ENCODE data around the gene TRIM44. TPM values are rescaled to one million over a fixed set of nuclear protein-coding genes. Genes with fewer than 3 reads are reported as not detected.

Gene TRIM44
- total RNA-seq, 1 experiment from 2014 or later: 33.4 TPM

- H3K36me3 ChIP-seq (ENCODE audit: control insufficient read depth in 1 of 2, insufficient read depth in 2 of 2, low read length in 2 of 2): no peaks in the 10 kb centered on the region
- no peaks in the 10 kb centered on the region for H3K79me2 ChIP-seq (ENCODE audit: insufficient read depth, low read length)
- intact Hi-C loops (cut with micrococcal nuclease): no loop called here
- H3K27me3 ChIP-seq (ENCODE audit: insufficient read depth, low read length): no peaks in the 10 kb centered on the region
- H3K4me2 ChIP-seq (ENCODE audit: low read length): no peak overlapping the region
- ChIA-PET POLR2A (no interaction called here), CTCF (interaction anchor here (1.0 kb wide), 1 partner anchor 74 kb away, joined by 3 read pairs; no protein-coding TSS in a partner anchor), RAD21 (ENCODE audit: low non-redundant PET in 1 of 2, low total read pairs in 2 of 2, uncharacterized antibody in 2 of 2, unreplicated experiment in 2 of 2) (no interaction called here)
- H3K9me2 ChIP-seq (ENCODE audit: insufficient read depth): no peaks in the 10 kb centered on the region
- H3K9ac ChIP-seq (ENCODE audit: low read length): no peak overlapping the region
- no peaks in the 10 kb centered on the region for H4K20me1 ChIP-seq (ENCODE audit: insufficient read depth)
- no peak overlapping the region for H2AFZ ChIP-seq (ENCODE audit: low read depth, low read length, poor library complexity, severe bottlenecking)
- H3K4me1 ChIP-seq (ENCODE audit: control insufficient read depth in 1 of 2, insufficient read depth in 2 of 2, low read length in 2 of 2): peaks cover 0 to 8% of the 10 kb centered on the region in 2 experiments; a peak in 1 of 4 replicates
- ATAC-seq (no peak), DNase-seq (ENCODE audit: low read depth, low spot score) (no peak)
- H3K4me3 ChIP-seq (replicated peaks in 1 of 2; ENCODE audit: low read depth in 1 of 2, low read length in 2 of 2): no peak overlapping the region
- TF ChIP-seq EGR1 (IDR thresholded peaks at IDR 0.05; ENCODE audit: low read depth) (no peak), ZBTB33 (IDR thresholded peaks at IDR 0.05; ENCODE audit: extremely low read depth, insufficient replicate concordance, low read length) (no peak), CBX3 (IDR thresholded peaks at IDR 0.05; ENCODE audit: low read depth) (no peak)
- no TSS peak for BruUV-seq (replicated peaks)
- no peak overlapping the region for H3K27ac ChIP-seq (ENCODE audit: low read depth, low read length)
- H3K9me3 ChIP-seq (ENCODE audit: control insufficient read depth in 1 of 2, insufficient read depth in 1 of 2, low read depth in 1 of 2, low read length in 2 of 2): no peaks in the 10 kb centered on the region
Measured at GRCh38 chr11:35747668-35748067, 85.1 kb downstream of the TRIM44 start.

GRCh38 chr11:35748644-35749043 is 86.1 kb downstream of the TRIM44 start:
- H3K79me2 ChIP-seq (ENCODE audit: insufficient read depth, low read length): no peaks in the 10 kb centered on the region
- no peak for DNase-seq (ENCODE audit: low read depth, low spot score)
- intact Hi-C loops (cut with micrococcal nuclease): no loop called here
- no peaks in the 10 kb centered on the region for H3K9me2 ChIP-seq (ENCODE audit: insufficient read depth)
- H3K4me2 ChIP-seq (ENCODE audit: low read length): no peak overlapping the region
- BruUV-seq (replicated peaks): no TSS peak
- H3K27me3 ChIP-seq (ENCODE audit: insufficient read depth, low read length): no peaks in the 10 kb centered on the region
- ChIA-PET POLR2A (interaction anchor here (0.6 kb wide), 1 partner anchor 307 kb away, joined by 4 read pairs; no protein-coding TSS in a partner anchor), RAD21 (ENCODE audit: low non-redundant PET in 1 of 2, low total read pairs in 2 of 2, uncharacterized antibody in 2 of 2, unreplicated experiment in 2 of 2) (no interaction called here), CTCF (interaction anchor here (1.0 kb wide), 1 partner anchor 73 kb away, joined by 3 read pairs; no protein-coding TSS in a partner anchor)
- no peaks in the 10 kb centered on the region for H3K36me3 ChIP-seq (ENCODE audit: control insufficient read depth in 1 of 2, insufficient read depth in 2 of 2, low read length in 2 of 2)
- TF ChIP-seq CEBPB (IDR thresholded peaks at IDR 0.05; ENCODE audit: low read depth) (no peak), SIN3A (IDR thresholded peaks at IDR 0.05; ENCODE audit: low read depth) (no peak), EZH2phosphoT487 (IDR thresholded peaks at IDR 0.05; ENCODE audit: borderline replicate concordance) (no peak), REST (IDR thresholded peaks at IDR 0.05; ENCODE audit: low read depth) (no peak), SRF (IDR thresholded peaks at IDR 0.05; ENCODE audit: low read depth) (no peak), TCF7L2 (IDR thresholded peaks at IDR 0.05; ENCODE audit: borderline replicate concordance, extremely low read depth, insufficient read depth, insufficient read length) (no peak)
- H3K9me3 ChIP-seq (ENCODE audit: control insufficient read depth in 1 of 2, insufficient read depth in 1 of 2, low read depth in 1 of 2, low read length in 2 of 2): no peaks in the 10 kb centered on the region
- H3K4me1 ChIP-seq (ENCODE audit: control insufficient read depth in 1 of 2, insufficient read depth in 2 of 2, low read length in 2 of 2): peaks cover 0 to 8% of the 10 kb centered on the region in 2 experiments; a peak in 1 of 4 replicates
- H3K9ac ChIP-seq (ENCODE audit: low read length): no peak overlapping the region
- no peaks in the 10 kb centered on the region for H4K20me1 ChIP-seq (ENCODE audit: insufficient read depth)
- no peak overlapping the region for H3K27ac ChIP-seq (ENCODE audit: low read depth, low read length)
- no peak overlapping the region for H3K4me3 ChIP-seq (replicated peaks in 1 of 2; ENCODE audit: low read depth in 1 of 2, low read length in 2 of 2)
- H2AFZ ChIP-seq (ENCODE audit: low read depth, low read length, poor library complexity, severe bottlenecking): no peak overlapping the region
- ATAC-seq: no peak

All from HCT116 (cell line).